SU-DHL-6 (cell line): ENCODE data around the gene FCN2.

Source experiments
- EZH2phosphoT487 ChIP-seq: fragments of 200-600 bp; sonication (generic), shearing (Covaris generic); conservative IDR thresholded peaks from 2 replicates; pipeline ENCODE4 v1.6.1; 2018; ENCODE audit warnings: mild to moderate bottlenecking, antibody characterized with exemption, low read length, moderate library complexity, mixed read lengths
- TF ChIP-seq, protein P1 (sequence below): fragments of 200-600 bp; sonication (generic); IDR thresholded peaks from one replicate; pipeline ENCODE4 v1.5.1; 2017; ENCODE audit warnings: antibody characterized with exemption, mild to moderate bottlenecking, low read length, moderate library complexity; ENCODE audit not compliant: insufficient read depth, poor library complexity, severe bottlenecking

DNA sequence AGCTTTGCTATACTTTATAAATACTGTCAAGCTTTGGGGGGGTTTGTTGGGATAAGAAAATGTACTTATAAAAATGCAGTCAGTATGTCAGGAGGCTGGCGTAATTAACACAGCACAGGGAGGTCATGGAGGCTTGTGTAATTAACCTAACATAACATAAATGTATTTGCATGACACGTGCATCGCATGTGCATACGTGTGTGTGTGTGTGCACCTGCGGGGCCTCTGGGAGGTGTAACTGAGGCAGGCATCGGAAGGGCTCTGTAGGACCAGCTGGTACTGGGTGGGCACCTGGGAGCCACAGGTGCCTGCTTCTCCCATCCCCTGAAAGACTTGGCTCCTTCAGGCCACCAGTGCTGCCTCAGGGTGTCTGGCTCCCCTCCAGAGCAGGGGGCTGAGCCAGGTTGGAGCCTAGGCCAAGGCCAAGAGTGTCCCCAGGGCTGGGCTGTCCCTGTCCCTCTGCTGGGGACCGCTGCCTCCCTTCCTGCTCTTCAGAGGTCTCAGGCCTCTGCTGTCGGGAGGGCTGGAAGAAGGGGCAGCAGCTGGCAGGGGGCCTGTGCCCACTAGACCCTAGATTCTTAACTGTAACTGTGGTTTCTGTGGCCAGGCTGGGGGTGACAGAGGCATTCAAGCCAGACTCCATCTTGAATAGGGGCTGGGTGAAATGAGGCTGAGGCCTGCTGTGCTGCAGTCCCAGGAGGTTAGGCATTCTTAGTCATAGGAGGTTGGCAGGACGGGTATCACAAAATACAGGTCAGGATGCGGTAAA lies 9.0 kb downstream of the FCN2 start:
- TF ChIP-seq, protein P1, sequence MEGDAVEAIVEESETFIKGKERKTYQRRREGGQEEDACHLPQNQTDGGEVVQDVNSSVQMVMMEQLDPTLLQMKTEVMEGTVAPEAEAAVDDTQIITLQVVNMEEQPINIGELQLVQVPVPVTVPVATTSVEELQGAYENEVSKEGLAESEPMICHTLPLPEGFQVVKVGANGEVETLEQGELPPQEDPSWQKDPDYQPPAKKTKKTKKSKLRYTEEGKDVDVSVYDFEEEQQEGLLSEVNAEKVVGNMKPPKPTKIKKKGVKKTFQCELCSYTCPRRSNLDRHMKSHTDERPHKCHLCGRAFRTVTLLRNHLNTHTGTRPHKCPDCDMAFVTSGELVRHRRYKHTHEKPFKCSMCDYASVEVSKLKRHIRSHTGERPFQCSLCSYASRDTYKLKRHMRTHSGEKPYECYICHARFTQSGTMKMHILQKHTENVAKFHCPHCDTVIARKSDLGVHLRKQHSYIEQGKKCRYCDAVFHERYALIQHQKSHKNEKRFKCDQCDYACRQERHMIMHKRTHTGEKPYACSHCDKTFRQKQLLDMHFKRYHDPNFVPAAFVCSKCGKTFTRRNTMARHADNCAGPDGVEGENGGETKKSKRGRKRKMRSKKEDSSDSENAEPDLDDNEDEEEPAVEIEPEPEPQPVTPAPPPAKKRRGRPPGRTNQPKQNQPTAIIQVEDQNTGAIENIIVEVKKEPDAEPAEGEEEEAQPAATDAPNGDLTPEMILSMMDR = no peak
- no peak for TF ChIP-seq EZH2phosphoT487
